ENCODE results near the gene MRPS18A. TPM values are rescaled to one million over a fixed set of nuclear protein-coding genes. Genes with fewer than 3 reads are reported as not detected.

MRPS18A gene
- total and polyA plus RNA-seq, 4 donors, result 26.1 to 50.2 (median 34.2) TPM

DNA sequence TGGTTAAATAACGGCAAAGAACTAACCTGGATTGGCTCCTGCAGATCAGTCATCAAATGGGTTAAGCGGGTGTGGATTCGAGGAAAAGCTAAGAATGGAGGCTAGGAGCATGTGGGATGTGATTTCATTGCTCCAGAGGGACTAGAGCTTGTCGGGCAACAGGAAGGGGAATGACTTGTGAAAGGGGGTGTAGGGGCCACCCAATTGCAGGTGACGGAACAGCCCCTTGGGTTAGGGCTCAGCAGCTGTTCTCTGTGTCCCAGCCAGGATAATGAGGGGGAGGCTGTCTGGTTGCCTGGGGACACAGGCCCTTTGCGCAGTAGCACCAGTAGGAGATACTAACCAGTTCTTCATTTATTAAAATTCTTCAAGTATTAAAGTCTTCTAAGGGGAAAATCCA, 25.0 kb upstream of the MRPS18A start:
- Histone ChIP-seq H3K27me3 (ENCODE audit: control insufficient read depth in 1 of 2, insufficient read depth in 2 of 2, low read length in 1 of 2) (no peaks in the 10 kb centered on the region), H3K9me3 (ENCODE audit: control insufficient read depth, low read length) (no peaks in the 10 kb centered on the region), H3K4me1 (ENCODE audit: control insufficient read depth in 1 of 2, insufficient read depth in 2 of 2, low read length in 2 of 2) (no peaks in the 10 kb centered on the region), H3K27ac (ENCODE audit: low read depth in 1 of 2, low read length in 2 of 2) (no peak overlapping the region), H3K36me3 (ENCODE audit: control insufficient read depth in 1 of 2, insufficient read depth in 2 of 2, low read length in 1 of 2) (no peaks in the 10 kb centered on the region), H3K4me3 (ENCODE audit: low read length in 2 of 2) (no peak overlapping the region)
- ATAC-seq (ENCODE audit: low FRiP score) (no peak), DNase-seq (peak in 1 of 2 donors; percentile 13)
- intact Hi-C loops (cut with DNase I), result no loop called here
- WGBS, 2 donors, result 87 to 88% methylated on average over 6 of the region's 6 CpGs

DNA sequence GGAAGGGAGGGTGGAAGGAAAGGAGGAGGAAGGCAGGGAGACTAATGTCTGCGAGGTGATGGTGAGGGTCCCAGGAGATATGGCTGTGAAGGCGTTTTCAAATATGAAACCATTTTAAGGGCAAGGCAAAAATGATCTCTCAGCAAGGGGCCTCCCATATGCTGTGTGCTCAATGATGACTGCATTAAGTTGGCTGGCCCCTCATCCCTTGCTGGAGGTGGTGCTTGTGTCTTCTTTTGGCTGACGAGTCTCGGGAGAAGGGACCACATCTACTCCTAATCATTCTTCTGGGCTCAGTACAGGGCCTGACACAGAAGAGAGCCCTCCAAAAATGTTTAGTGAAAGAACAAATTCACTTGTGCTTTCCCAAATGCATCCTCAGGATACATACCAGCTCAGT, 23.0 kb upstream of the MRPS18A start:
- intact Hi-C loops (cut with DNase I), result no loop called here
- H3K4me1 ChIP-seq (ENCODE audit: control insufficient read depth in 1 of 2, insufficient read depth in 2 of 2, low read length in 2 of 2), result no peaks in the 10 kb centered on the region

DNA sequence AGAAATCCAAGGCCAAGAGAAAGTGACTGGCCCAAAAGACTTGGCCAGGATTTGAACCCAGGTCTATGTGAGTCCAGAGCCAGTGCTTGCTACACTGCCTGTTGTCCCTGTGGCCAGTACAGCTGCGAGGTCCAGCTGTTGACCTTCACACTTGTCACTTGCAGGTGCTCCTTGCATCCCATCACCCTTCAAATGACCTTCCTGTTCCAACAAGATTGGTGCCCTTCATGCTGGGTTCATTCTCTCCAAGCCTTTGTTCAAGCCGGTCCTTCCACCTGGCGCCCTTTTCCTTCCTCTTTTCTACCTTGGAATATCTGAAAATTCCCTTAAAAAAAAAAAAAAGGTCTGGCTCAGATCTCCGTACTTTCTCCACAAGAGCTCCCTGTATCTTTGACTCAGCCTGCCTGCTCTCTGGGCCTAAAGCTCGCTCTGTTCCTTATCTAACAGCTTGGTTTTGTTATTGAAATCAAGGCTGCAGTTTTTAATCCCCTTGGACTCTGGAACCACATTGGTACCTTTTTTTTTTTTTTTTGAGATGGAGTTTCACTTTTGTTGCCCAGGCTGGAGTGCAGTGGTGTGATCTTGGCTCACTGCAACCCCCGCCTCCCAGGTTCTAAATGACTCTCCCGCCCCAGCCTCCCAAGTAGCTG, 22.2 kb upstream of the MRPS18A start:
- Histone ChIP-seq H3K4me3 (ENCODE audit: low read length in 2 of 2) (no peak overlapping the region), H3K36me3 (ENCODE audit: control insufficient read depth in 1 of 2, insufficient read depth in 2 of 2, low read length in 1 of 2) (no peaks in the 10 kb centered on the region), H3K4me1 (ENCODE audit: control insufficient read depth in 1 of 2, insufficient read depth in 2 of 2, low read length in 2 of 2) (no peaks in the 10 kb centered on the region), H3K9me3 (ENCODE audit: control insufficient read depth, low read length) (no peaks in the 10 kb centered on the region), H3K27me3 (ENCODE audit: control insufficient read depth in 1 of 2, insufficient read depth in 2 of 2, low read length in 1 of 2) (no peaks in the 10 kb centered on the region), H3K27ac (ENCODE audit: low read depth in 1 of 2, low read length in 2 of 2) (no peak overlapping the region)
- WGBS, 2 donors, result 84 to 88% methylated on average over 7 of the region's 7 CpGs
- DNase-seq (peak in 1 of 2 donors; percentile 17), ATAC-seq (ENCODE audit: low FRiP score) (no peak)
- intact Hi-C loops (cut with DNase I), result no loop called here

More for the DNA sequence above, 23.0 kb upstream of the MRPS18A start:
- no peaks in the 10 kb centered on the region for H3K9me3 ChIP-seq (ENCODE audit: control insufficient read depth, low read length)
- H3K36me3 ChIP-seq (ENCODE audit: control insufficient read depth in 1 of 2, insufficient read depth in 2 of 2, low read length in 1 of 2), result no peaks in the 10 kb centered on the region
- WGBS, 2 donors, result 86 to 87% methylated on average over 4 of the region's 4 CpGs
- no peak for DNase-seq
- H3K27me3 ChIP-seq (ENCODE audit: control insufficient read depth in 1 of 2, insufficient read depth in 2 of 2, low read length in 1 of 2), result no peaks in the 10 kb centered on the region
- no peak for ATAC-seq (ENCODE audit: low FRiP score)
- H3K4me3 ChIP-seq (ENCODE audit: low read length in 2 of 2), result no peak overlapping the region
- no peak overlapping the region for H3K27ac ChIP-seq (ENCODE audit: low read depth in 1 of 2, low read length in 2 of 2)

GRCh38 chr6:43708860-43709653, 21.5 kb upstream of the MRPS18A start:
- H3K27me3 ChIP-seq (ENCODE audit: control insufficient read depth in 1 of 2, insufficient read depth in 2 of 2, low read length in 1 of 2), result no peaks in the 10 kb centered on the region
- intact Hi-C loops (cut with DNase I), result no loop called here
- no peaks in the 10 kb centered on the region for H3K9me3 ChIP-seq (ENCODE audit: control insufficient read depth, low read length)
- no peak overlapping the region for H3K27ac ChIP-seq (ENCODE audit: low read depth in 1 of 2, low read length in 2 of 2)
- WGBS, 2 donors, result 74 to 78% methylated on average over 5 of the region's 5 CpGs
- no peak overlapping the region for H3K4me3 ChIP-seq (ENCODE audit: low read length in 2 of 2)
- H3K4me1 ChIP-seq (ENCODE audit: control insufficient read depth in 1 of 2, insufficient read depth in 2 of 2, low read length in 2 of 2), result no peaks in the 10 kb centered on the region
- H3K36me3 ChIP-seq (ENCODE audit: control insufficient read depth in 1 of 2, insufficient read depth in 2 of 2, low read length in 1 of 2), result no peaks in the 10 kb centered on the region
- DNase-seq, result peak in 1 of 2 donors; percentile 62
- peak; percentile 27 for ATAC-seq (ENCODE audit: low FRiP score)

- H3K27ac ChIP-seq (ENCODE audit: low read depth in 1 of 2, low read length in 2 of 2), result no peak overlapping the region
- intact Hi-C loops (cut with DNase I), result no loop called here
- H3K9me3 ChIP-seq (ENCODE audit: control insufficient read depth, low read length), result no peaks in the 10 kb centered on the region
- no peaks in the 10 kb centered on the region for H3K27me3 ChIP-seq (ENCODE audit: control insufficient read depth in 1 of 2, insufficient read depth in 2 of 2, low read length in 1 of 2)
- H3K4me3 ChIP-seq (ENCODE audit: low read length in 2 of 2), result no peak overlapping the region
- DNase-seq, result no peak
- H3K36me3 ChIP-seq (ENCODE audit: control insufficient read depth in 1 of 2, insufficient read depth in 2 of 2, low read length in 1 of 2), result no peaks in the 10 kb centered on the region
- 69 to 80% methylated on average over 1 of the region's 1 CpG for WGBS, 2 donors
- no peak for ATAC-seq (ENCODE audit: low FRiP score)
- no peaks in the 10 kb centered on the region for H3K4me1 ChIP-seq (ENCODE audit: control insufficient read depth in 1 of 2, insufficient read depth in 2 of 2, low read length in 2 of 2)
Observed at GRCh38 chr6:43707767-43708166, 20.2 kb upstream of the MRPS18A start.

DNA sequence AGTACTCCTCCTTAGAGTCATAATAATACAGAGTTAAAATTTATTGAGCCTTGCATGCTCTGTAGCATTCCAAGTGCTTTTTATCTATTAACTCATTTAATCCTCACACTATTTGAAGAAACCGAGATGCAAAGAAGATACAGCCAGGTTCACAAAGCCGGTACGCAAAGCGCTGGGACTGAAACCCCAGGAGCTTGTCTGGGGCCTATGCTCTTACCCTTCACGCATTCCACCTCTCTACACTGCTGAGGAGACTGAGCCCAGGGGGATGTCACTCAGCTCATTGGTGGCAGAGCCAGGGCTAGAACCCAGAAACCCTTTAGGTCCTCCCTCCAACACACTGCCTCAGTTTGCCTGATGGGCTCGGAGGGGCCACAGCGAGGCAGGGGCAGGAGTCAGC, 19.7 kb upstream of the MRPS18A start:
- ATAC-seq (ENCODE audit: low FRiP score), result no peak
- 98% methylated on average over 7 of the region's 7 CpGs for WGBS, 2 donors
- no peak overlapping the region for H3K4me3 ChIP-seq (ENCODE audit: low read length in 2 of 2)
- no peaks in the 10 kb centered on the region for H3K27me3 ChIP-seq (ENCODE audit: control insufficient read depth in 1 of 2, insufficient read depth in 2 of 2, low read length in 1 of 2)
- H3K27ac ChIP-seq (ENCODE audit: low read depth in 1 of 2, low read length in 2 of 2), result no peak overlapping the region
- H3K4me1 ChIP-seq (ENCODE audit: control insufficient read depth in 1 of 2, insufficient read depth in 2 of 2, low read length in 2 of 2), result no peaks in the 10 kb centered on the region
- H3K9me3 ChIP-seq (ENCODE audit: control insufficient read depth, low read length), result no peaks in the 10 kb centered on the region
- intact Hi-C loops (cut with DNase I), result no loop called here
- no peaks in the 10 kb centered on the region for H3K36me3 ChIP-seq (ENCODE audit: control insufficient read depth in 1 of 2, insufficient read depth in 2 of 2, low read length in 1 of 2)
- no peak for DNase-seq

- 81% methylated on average over 8 of the region's 8 CpGs for WGBS, 2 donors
- DNase-seq, result peak in 1 of 2 donors; percentile 71
- ATAC-seq (ENCODE audit: low FRiP score), result no peak
- Histone ChIP-seq H3K36me3 (ENCODE audit: control insufficient read depth in 1 of 2, insufficient read depth in 2 of 2, low read length in 1 of 2) (no peaks in the 10 kb centered on the region), H3K9me3 (ENCODE audit: control insufficient read depth, low read length) (no peaks in the 10 kb centered on the region), H3K4me3 (ENCODE audit: low read length in 2 of 2) (no peak overlapping the region), H3K27ac (ENCODE audit: low read depth in 1 of 2, low read length in 2 of 2) (no peak overlapping the region), H3K4me1 (ENCODE audit: control insufficient read depth in 1 of 2, insufficient read depth in 2 of 2, low read length in 2 of 2) (no peaks in the 10 kb centered on the region), H3K27me3 (ENCODE audit: control insufficient read depth in 1 of 2, insufficient read depth in 2 of 2, low read length in 1 of 2) (no peaks in the 10 kb centered on the region)
- intact Hi-C loops (cut with DNase I), result no loop called here
Observed at GRCh38 chr6:43706788-43707187, 19.2 kb upstream of the MRPS18A start.

DNA sequence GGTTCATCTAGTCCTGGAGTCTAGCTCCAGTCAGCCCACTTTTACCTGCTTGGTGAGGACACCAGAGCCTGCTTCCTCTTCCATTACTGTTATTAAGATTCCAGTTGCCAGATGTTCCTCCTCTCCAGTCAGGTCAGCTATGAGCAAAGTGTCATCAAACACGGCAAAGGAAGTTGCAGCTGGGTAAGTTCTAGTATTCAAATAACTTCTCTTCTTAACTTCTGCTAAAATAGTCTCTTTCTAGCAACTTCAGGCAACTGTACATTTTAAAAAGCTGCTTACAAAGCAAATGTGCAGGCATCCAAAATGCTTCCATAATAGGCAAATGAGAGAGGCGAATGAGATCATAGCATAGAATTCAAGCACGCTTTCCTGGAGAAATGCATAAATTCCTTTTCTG, 18.4 kb upstream of the MRPS18A start:
- Histone ChIP-seq H3K4me3 (ENCODE audit: low read length in 2 of 2) (no peak overlapping the region), H3K36me3 (ENCODE audit: control insufficient read depth in 1 of 2, insufficient read depth in 2 of 2, low read length in 1 of 2) (no peaks in the 10 kb centered on the region), H3K27ac (ENCODE audit: low read depth in 1 of 2, low read length in 2 of 2) (no peak overlapping the region), H3K4me1 (ENCODE audit: control insufficient read depth in 1 of 2, insufficient read depth in 2 of 2, low read length in 2 of 2) (no peaks in the 10 kb centered on the region), H3K9me3 (ENCODE audit: control insufficient read depth, low read length) (no peaks in the 10 kb centered on the region), H3K27me3 (ENCODE audit: control insufficient read depth in 1 of 2, insufficient read depth in 2 of 2, low read length in 1 of 2) (no peaks in the 10 kb centered on the region)
- no peak for ATAC-seq (ENCODE audit: low FRiP score)
- no peak for DNase-seq
- intact Hi-C loops (cut with DNase I), result no loop called here
- WGBS, 2 donors, result 0 to 3% methylated on average over 3 of the region's 3 CpGs

Measured in aorta (tissue), 5 donors.